ENCODE results near the gene SPECC1. TPM values are rescaled to one million over a fixed set of nuclear protein-coding genes. Genes with fewer than 3 reads are reported as not detected.

SPECC1 gene
- total RNA-seq, 4 donors from 2014 or later = 44.5 to 87.9 (median 70.0) TPM

DNA sequence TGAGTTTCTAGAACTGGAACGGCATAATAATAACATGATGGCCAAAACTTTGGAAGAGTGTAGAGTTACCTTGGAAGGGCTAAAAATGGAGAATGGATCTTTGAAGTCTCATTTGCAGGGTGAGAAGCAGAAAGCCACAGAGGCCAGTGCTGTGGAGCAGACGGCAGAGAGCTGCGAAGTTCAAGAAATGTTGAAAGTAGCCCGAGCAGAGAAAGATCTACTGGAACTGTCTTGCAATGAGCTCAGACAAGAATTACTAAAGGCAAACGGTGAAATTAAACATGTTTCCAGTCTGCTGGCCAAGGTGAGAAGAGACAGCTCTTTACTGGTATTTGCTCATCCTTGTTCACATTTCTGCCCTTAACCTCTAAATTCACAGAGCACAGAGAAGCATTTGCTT lies 196.4 kb downstream of the SPECC1 start:
- TF ChIP-seq, protein P1, sequence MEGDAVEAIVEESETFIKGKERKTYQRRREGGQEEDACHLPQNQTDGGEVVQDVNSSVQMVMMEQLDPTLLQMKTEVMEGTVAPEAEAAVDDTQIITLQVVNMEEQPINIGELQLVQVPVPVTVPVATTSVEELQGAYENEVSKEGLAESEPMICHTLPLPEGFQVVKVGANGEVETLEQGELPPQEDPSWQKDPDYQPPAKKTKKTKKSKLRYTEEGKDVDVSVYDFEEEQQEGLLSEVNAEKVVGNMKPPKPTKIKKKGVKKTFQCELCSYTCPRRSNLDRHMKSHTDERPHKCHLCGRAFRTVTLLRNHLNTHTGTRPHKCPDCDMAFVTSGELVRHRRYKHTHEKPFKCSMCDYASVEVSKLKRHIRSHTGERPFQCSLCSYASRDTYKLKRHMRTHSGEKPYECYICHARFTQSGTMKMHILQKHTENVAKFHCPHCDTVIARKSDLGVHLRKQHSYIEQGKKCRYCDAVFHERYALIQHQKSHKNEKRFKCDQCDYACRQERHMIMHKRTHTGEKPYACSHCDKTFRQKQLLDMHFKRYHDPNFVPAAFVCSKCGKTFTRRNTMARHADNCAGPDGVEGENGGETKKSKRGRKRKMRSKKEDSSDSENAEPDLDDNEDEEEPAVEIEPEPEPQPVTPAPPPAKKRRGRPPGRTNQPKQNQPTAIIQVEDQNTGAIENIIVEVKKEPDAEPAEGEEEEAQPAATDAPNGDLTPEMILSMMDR (IDR thresholded peaks at IDR 0.05; ENCODE audit: low read depth) = no peak

DNA sequence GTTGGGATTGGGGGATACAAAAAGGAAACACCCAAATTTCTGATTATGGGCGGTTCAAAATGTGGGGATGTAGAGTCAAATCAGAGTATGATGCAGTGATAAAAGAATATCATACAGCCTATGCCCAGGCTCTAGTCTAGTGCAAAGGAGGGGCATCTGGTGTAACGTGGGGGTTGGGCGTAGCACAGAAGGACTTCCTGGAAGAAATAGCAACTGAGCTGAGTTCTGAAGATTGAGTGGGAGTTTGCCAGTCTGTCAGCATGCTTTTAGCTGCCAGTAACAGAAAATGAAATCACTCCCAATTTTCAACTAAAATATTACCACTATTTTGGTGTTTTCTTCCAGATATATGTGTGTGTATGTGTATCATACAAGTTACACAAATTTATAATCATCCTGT lies 196.9 kb downstream of the SPECC1 start:
- TF ChIP-seq, protein P1 (IDR thresholded peaks at IDR 0.05; ENCODE audit: low read depth) = no peak

DNA sequence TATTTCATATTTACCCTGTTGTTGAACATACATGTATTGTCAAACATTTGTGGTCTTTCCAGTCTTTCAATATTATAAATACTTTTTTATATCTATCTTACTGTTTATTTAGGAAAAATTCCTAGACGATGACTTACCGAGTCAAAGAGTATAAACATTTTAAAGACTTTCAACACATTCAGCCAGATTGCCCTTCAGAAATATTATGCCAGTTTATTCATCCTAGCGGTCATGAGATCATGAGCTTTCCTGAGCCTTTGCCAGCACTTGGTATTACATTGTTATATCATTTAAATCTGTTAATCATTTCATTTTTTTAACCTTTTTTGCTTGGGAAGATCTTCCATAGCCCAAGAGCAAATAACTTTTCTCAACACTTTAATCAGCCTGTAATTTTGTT lies 197.4 kb downstream of the SPECC1 start:
- TF ChIP-seq, protein P1 (IDR thresholded peaks at IDR 0.05; ENCODE audit: low read depth) = no peak

GRCh38 chr17:20207262-20207985 lies 198.3 kb downstream of the SPECC1 start:
- TF ChIP-seq, protein P1 (IDR thresholded peaks at IDR 0.05; ENCODE audit: low read depth) = no peak

- TF ChIP-seq, protein P1 (IDR thresholded peaks at IDR 0.05; ENCODE audit: low read depth) = no peak
Observed at GRCh38 chr17:20208717-20209116, 199.6 kb downstream of the SPECC1 start.

DNA sequence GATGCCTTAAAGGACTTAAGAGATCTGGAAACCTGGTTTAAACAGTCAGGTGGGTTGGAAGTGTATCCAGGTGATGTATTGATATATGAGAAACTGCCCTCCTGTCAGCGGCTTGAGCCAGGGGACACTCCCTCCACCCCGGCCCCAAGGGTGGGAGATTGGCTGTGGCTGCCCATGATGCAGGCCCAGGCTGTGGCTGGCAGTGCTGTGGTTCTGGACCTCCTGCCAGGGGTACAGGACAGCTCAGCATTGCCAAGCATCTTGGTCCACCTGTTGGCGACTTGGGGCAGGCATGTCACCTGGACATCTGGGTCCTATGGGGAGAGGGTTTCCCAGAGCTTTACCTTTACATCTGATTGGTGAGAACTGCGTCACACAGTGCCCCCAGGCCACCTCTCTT lies 201.0 kb downstream of the SPECC1 start:
- TF ChIP-seq, protein P1 (IDR thresholded peaks at IDR 0.05; ENCODE audit: low read depth) = no peak

DNA sequence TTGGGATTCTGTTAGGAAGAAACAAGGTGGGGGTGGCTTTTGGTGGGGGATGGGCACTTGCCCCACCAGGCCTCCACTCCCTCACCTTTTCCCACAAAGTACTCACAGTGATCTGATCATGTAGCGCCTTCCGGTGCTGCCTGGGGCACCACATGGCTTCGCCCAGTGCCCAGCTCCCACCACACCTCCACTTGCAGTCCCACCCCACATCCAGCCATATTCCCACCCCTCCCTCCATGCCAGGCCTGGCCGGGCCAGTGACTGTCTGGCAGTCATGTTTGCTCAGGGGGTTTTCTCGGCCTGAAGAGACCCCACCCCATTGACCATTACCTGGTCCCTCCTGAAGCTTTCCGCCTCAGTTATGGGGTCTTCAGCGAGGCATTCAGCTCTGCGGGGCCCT lies 201.5 kb downstream of the SPECC1 start:
- TF ChIP-seq, protein P1 (IDR thresholded peaks at IDR 0.05; ENCODE audit: low read depth) = no peak

Measured in subcutaneous adipose tissue (tissue), 4 donors.